ENCODE data around the gene MRPL44.
"Not testable (repeated sequence)": the region's sequence is repeated elsewhere in the genome, so short reads cannot be mapped to it uniquely, and the experiment has no call there.

MRPL44 gene

GRCh38 chr2:223970343-223971128 lies 13.3 kb downstream of the MRPL44 start:
- peak in 1 of 2 donors; percentile 6 for DNase-seq (ENCODE audit: low read depth in 2 of 2)

- no peak for DNase-seq (ENCODE audit: low read depth in 2 of 2)
These were observed 14.5 kb downstream of the MRPL44 start for GRCh38 chr2:223971731-223972130.

DNA sequence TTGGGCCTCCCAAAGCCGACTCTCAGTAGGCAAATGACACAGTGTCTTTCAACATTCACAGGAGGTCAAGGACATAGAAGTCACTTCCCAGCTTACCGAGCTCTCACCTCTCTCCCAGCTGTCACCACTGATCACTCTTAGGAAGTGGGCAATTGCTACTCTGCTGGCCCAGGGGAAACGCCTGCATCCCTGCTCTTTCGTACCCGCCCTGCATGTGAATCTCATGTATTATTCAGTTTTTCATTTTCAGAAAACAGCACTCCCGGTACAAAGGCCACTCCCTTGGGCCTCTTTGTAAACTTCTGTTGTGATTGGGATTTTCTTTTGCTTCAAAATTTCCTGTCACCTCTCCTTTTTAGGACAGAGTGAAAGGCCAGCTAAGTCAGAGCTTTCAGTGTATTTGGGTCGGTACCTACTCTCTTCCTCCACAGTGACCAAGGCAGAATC lies 15.4 kb downstream of the MRPL44 start:
- DNase-seq (ENCODE audit: low read depth in 2 of 2), result no peak

GRCh38 chr2:223973606-223974005 lies 16.3 kb downstream of the MRPL44 start:
- no peak for DNase-seq (ENCODE audit: low read depth in 2 of 2)

- no peak for DNase-seq (ENCODE audit: low read depth in 2 of 2)
These were observed 19.5 kb downstream of the MRPL44 start for GRCh38 chr2:223976635-223977226.

DNA sequence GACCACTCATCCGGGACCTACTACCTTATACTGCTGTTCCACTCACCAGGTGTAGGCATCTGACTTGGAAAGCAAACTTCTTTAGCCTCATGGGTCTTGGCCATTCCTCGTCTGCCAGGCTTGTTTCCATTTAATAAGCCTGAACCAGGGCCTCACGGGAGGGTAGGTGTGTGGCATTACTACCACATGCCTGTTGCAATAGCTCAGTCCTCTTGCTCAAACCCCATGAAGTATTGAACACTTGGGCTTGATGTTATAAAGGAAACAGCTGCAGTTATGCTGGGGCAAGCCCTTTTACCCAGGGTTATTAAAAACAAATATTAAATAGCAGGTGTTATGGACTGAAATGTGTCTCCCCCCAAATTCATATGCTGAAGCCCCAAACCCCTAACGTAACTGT lies 21.2 kb downstream of the MRPL44 start:
- DNase-seq (ENCODE audit: low read depth in 2 of 2), result no peak

DNA sequence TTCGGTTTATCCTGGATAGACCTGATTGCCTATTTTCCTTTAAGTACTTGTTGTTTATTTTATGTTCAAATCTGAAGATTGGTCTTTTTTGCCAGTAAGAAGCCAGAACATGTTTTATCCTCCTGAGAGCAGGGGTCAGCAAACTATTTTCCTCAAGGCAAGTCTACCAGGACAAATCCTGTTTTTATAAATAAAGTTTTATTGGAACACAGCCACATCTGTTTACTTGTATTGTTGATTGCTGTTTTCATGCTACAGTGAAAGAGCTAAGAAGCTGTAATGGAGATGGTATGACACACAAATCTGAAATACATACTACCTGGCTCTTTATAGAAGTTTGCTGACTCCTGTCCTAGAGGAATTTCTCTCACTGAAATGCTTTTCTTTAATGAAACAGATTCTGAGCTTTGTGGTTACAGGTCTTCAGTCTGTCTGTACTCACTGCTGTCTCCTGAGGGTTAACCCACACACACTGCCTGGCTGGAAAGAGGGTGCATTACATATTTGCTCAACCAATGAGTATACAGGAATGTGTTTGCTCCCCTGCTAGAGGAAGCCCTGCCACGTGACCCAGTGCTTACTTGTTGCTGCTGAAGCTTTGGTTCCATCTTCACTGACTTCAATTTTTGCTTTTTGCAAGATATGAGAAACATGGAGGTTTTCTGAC lies 22.6 kb downstream of the MRPL44 start:
- DNase-seq (ENCODE audit: low read depth in 2 of 2), result no peak

DNA sequence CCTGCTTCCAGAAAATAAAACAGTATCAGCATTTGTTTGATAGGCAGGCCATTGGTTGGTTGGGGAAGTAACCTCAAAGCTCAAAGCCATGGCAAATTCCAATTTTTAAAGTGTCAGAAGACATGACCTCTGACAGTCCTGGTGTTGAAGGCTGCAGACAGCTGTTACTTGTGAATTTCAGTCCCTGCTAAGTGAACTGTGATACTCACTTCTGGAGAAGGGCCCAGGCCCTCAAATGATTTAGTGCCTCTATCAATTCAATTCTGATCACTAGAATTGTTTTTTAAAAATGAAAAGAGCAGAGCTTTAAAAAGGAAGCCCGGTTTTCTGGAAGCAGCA lies 23.1 kb downstream of the MRPL44 start:
- DNase-seq (ENCODE audit: low read depth in 2 of 2), result no peak

- no peak for DNase-seq (ENCODE audit: low read depth in 2 of 2)
These were observed 23.5 kb downstream of the MRPL44 start for GRCh38 chr2:223980803-223981202.

DNA sequence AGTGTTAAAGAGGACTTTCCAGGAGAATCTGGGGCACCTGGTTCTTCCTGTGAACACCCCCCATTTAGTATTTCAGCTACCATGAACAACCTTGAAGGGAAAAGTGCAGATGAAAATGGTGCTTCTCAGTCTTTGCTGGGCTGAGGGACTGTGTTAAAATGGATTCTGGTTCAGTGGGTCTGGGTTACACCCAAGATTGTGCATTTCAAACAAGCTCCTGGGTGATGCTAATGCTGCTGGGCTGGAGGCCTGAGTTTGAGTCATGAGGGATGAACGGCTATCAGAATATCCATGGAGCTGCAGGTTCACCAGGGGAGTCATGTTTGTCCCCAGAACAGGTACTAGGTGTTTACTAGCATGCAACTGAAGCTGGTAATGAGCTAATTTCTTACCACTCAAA lies 24.0 kb downstream of the MRPL44 start:
- no peak for DNase-seq (ENCODE audit: low read depth in 2 of 2)

- no peak for DNase-seq (ENCODE audit: low read depth in 2 of 2)
These were observed 32.1 kb downstream of the MRPL44 start for GRCh38 chr2:223989206-223989855.

DNA sequence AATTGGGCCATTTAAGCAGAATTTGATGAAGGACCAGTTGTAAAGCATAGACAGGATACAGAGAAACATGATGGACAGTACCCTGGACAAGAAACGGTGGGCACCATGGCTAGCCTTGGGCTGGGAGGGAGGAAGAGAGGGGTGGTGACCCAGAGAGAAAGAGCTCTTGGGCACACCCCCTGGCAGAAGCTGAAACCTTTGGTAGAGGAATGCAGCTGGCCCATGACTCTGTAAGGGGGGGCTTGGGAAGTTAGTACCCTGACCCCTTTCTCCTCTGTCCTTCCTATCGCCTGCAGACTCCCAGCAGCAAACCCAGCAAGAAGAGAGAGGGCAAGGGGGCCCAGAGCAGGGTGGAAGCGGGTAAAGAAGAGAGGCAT lies 32.6 kb downstream of the MRPL44 start:
- DNase-seq (ENCODE audit: low read depth in 2 of 2), result no peak

GRCh38 chr2:223991611-223992010 lies 34.3 kb downstream of the MRPL44 start:
- DNase-seq (ENCODE audit: low read depth in 2 of 2), result no peak

GRCh38 chr2:223993634-223994232 lies 36.5 kb downstream of the MRPL44 start:
- peak; percentile 30 to 45 for DNase-seq (ENCODE audit: low read depth in 2 of 2)

DNA sequence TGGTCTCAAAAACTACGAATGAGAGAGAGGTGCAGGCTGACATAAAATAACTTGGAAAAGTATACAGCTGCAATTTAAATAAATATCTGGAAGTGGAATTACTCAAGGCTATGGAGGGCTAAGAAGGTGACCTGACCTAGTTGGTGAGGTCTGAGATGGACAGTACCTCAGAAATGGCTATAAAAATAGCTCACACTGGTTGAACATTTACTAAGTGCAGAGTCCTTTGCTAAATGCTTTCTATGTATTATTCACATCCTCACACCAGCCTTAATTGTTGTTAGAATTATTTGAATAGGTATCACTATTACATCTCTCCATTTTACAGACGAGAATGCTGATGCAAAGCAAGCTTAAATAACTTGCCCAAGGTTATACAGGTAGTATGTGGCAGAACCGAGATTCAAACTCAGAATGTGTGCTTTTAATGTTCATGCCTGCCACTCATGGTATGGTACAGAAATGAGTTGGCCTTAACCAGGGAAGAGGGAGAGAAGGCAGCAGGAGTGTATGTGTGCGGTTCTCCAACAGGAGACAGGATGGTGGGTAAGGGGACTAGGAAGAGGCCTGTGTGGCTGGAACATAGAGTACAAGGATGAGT lies 37.4 kb downstream of the MRPL44 start:
- DNase-seq (ENCODE audit: low read depth in 2 of 2), result no peak

GRCh38 chr2:223995569-223995968 lies 38.3 kb downstream of the MRPL44 start:
- no peak for DNase-seq (ENCODE audit: low read depth in 2 of 2)

- no peak for DNase-seq (ENCODE audit: low read depth in 2 of 2)
These were observed 39.1 kb downstream of the MRPL44 start for GRCh38 chr2:223996391-223996790.

DNA sequence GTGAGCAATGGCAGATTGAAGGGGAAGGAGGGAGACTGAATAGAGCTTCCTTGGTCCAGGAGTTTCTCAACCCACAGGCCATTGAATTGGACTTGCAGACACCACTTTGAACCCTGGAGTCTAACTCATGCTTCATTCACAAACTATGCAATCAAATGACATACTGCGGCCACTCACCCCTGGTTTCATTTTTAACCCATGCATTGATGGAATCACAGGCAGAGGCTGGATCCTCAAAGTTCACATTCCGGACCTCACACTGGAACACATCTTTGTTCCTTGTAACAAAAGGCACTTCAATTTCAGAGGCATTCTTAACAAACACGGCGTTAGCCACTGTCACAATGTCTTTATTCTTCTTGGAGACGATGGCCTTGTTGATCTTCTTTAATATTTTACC lies 40.7 kb downstream of the MRPL44 start:
- DNase-seq (ENCODE audit: low read depth in 2 of 2), result no peak

- DNase-seq (ENCODE audit: low read depth in 2 of 2), result no peak
These were observed 41.7 kb downstream of the MRPL44 start for GRCh38 chr2:223998948-223999347.

DNA sequence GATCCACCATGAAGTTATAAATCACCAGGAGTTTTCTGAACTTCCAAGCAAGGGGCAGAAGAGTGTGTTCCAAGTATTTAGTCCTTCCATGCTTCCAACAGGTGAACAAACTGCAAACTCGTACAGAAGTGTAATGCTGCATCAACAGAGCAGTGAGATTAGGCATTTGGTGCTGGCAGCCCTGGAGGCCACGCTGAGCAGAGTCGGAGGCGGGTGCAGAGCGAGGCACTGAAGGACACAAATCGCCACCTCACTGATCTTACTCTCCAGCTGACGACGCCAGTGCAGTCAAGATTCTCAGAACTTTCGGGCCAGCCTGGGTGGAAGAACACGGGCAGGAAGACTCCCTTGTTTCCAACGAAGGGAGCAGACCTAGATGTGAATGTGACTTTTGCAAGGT lies 42.6 kb downstream of the MRPL44 start:
- no peak for DNase-seq (ENCODE audit: low read depth in 2 of 2)

GRCh38 chr2:224000662-224001061 lies 43.4 kb downstream of the MRPL44 start:
- not testable (repeated sequence) for DNase-seq (ENCODE audit: low read depth in 2 of 2)
